ENCODE results near the gene CA10. TPM values are rescaled to one million over a fixed set of nuclear protein-coding genes. Genes with fewer than 3 reads are reported as not detected.

CA10 gene
- total RNA-seq, 1 donor from 2014 or later: 1.3 TPM

- no peak for TF ChIP-seq CTCF (IDR thresholded peaks at IDR 0.05; ENCODE audit: partially characterized antibody, unreplicated experiment)
- H3K27ac Mint-ChIP-seq (ENCODE audit: unreplicated experiment): no peak overlapping the region
- H3K36me3 Mint-ChIP-seq (ENCODE audit: unreplicated experiment): no peaks in the 10 kb centered on the region
- no peak for DNase-seq
- H3K4me1 Mint-ChIP-seq (ENCODE audit: low read depth, unreplicated experiment): peaks cover 12% of the 10 kb centered on the region
- peaks cover 2% of the 10 kb centered on the region for H3K27me3 Mint-ChIP-seq (ENCODE audit: unreplicated experiment)
- H3K9me3 Mint-ChIP-seq (ENCODE audit: unreplicated experiment): no peaks in the 10 kb centered on the region
- no peak overlapping the region for H3K4me3 Mint-ChIP-seq (ENCODE audit: unreplicated experiment)
Observed at GRCh38 chr17:51951741-51952140, 206.8 kb downstream of the CA10 start.

GRCh38 chr17:51948128-51948527, 210.4 kb downstream of the CA10 start:
- TF ChIP-seq CTCF (IDR thresholded peaks at IDR 0.05; ENCODE audit: partially characterized antibody, unreplicated experiment): no peak
- Mint-ChIP-seq H3K27me3 (ENCODE audit: unreplicated experiment) (no peaks in the 10 kb centered on the region), H3K9me3 (ENCODE audit: unreplicated experiment) (no peaks in the 10 kb centered on the region), H3K4me3 (ENCODE audit: unreplicated experiment) (no peak overlapping the region), H3K4me1 (ENCODE audit: low read depth, unreplicated experiment) (peaks cover 7% of the 10 kb centered on the region), H3K27ac (ENCODE audit: unreplicated experiment) (no peak overlapping the region), H3K36me3 (ENCODE audit: unreplicated experiment) (no peaks in the 10 kb centered on the region)
- DNase-seq: no peak

- Mint-ChIP-seq H3K4me3 (ENCODE audit: unreplicated experiment) (no peak overlapping the region), H3K36me3 (ENCODE audit: unreplicated experiment) (no peaks in the 10 kb centered on the region), H3K27me3 (ENCODE audit: unreplicated experiment) (no peaks in the 10 kb centered on the region), H3K4me1 (ENCODE audit: low read depth, unreplicated experiment) (peaks cover 7% of the 10 kb centered on the region), H3K9me3 (ENCODE audit: unreplicated experiment) (no peaks in the 10 kb centered on the region), H3K27ac (ENCODE audit: unreplicated experiment) (no peak overlapping the region)
- no peak for DNase-seq
- no peak for TF ChIP-seq CTCF (IDR thresholded peaks at IDR 0.05; ENCODE audit: partially characterized antibody, unreplicated experiment)
Observed at GRCh38 chr17:51947160-51947735, 211.3 kb downstream of the CA10 start.

- Mint-ChIP-seq H3K27me3 (ENCODE audit: unreplicated experiment) (no peaks in the 10 kb centered on the region), H3K9me3 (ENCODE audit: unreplicated experiment) (no peaks in the 10 kb centered on the region), H3K36me3 (ENCODE audit: unreplicated experiment) (no peaks in the 10 kb centered on the region), H3K27ac (ENCODE audit: unreplicated experiment) (no peak overlapping the region), H3K4me3 (ENCODE audit: unreplicated experiment) (no peak overlapping the region), H3K4me1 (ENCODE audit: low read depth, unreplicated experiment) (peaks cover 7% of the 10 kb centered on the region)
- DNase-seq: peak; percentile 67
- no peak for TF ChIP-seq CTCF (IDR thresholded peaks at IDR 0.05; ENCODE audit: partially characterized antibody, unreplicated experiment)
Observed at GRCh38 chr17:51946311-51946710, 212.2 kb downstream of the CA10 start.

GRCh38 chr17:51941272-51941671, 217.2 kb downstream of the CA10 start:
- H3K36me3 Mint-ChIP-seq (ENCODE audit: unreplicated experiment): no peaks in the 10 kb centered on the region
- TF ChIP-seq CTCF (IDR thresholded peaks at IDR 0.05; ENCODE audit: partially characterized antibody, unreplicated experiment): no peak
- no peak for DNase-seq
- H3K27me3 Mint-ChIP-seq (ENCODE audit: unreplicated experiment): no peaks in the 10 kb centered on the region
- no peak overlapping the region for H3K4me3 Mint-ChIP-seq (ENCODE audit: unreplicated experiment)
- H3K27ac Mint-ChIP-seq (ENCODE audit: unreplicated experiment): no peak overlapping the region
- no peaks in the 10 kb centered on the region for H3K9me3 Mint-ChIP-seq (ENCODE audit: unreplicated experiment)
- H3K4me1 Mint-ChIP-seq (ENCODE audit: low read depth, unreplicated experiment): peaks cover 4% of the 10 kb centered on the region

Data from glutamatergic neuron (in vitro differentiated cells).